Caki2 (cell line): ENCODE data around the gene TOX3. TPM values are rescaled to one million over a fixed set of nuclear protein-coding genes. Genes with fewer than 3 reads are reported as not detected.

Source experiments
- DNase-seq: peaks from one replicate; pipeline ENCODE4 v3.0.0-alpha.2; 2015; ENCODE audit warnings: low read depth
- in situ Hi-C: cut with HindIII; loops from 2 replicates; pipeline ENCODE4 v1.10.0; 2016; ENCODE audit warnings: low sequenced_read_pairs, low pct_unique_long_range_greater_than_20kb, mixed read lengths
- total RNA-seq: library from RNA; depleted of rRNA; stranded (reverse); fragments of >200 nt; shearing (Covaris generic); gene quantifications from 2 replicates; pipeline ENCODE4 v1.2.3, GENCODE V29; 2014; ENCODE audit warnings: low replicate concordance

TOX3 gene
- total RNA-seq, 1 experiment from 2014 or later = 0.10 TPM

GRCh38 chr16:52393448-52393847 lies 153.5 kb downstream of the TOX3 start:
- DNase-seq = no peak
- in situ Hi-C loops = no loop called here

GRCh38 chr16:52389045-52389444 lies 157.9 kb downstream of the TOX3 start:
- in situ Hi-C loops = no loop called here
- no peak for DNase-seq
